Anterior cingulate cortex (tissue), 58 donors: ENCODE data around the gene CTBP2.

Source experiments
- DNase-seq, 58 donors: peaks; one replicate each; lab custom pipeline; 2025; lab: John Stamatoyannopoulos, UW

The CTBP2 gene

GRCh38 chr10:125033146-125033924 is 127.0 kb downstream of the CTBP2 start:
- DNase-seq: no peak

DNA sequence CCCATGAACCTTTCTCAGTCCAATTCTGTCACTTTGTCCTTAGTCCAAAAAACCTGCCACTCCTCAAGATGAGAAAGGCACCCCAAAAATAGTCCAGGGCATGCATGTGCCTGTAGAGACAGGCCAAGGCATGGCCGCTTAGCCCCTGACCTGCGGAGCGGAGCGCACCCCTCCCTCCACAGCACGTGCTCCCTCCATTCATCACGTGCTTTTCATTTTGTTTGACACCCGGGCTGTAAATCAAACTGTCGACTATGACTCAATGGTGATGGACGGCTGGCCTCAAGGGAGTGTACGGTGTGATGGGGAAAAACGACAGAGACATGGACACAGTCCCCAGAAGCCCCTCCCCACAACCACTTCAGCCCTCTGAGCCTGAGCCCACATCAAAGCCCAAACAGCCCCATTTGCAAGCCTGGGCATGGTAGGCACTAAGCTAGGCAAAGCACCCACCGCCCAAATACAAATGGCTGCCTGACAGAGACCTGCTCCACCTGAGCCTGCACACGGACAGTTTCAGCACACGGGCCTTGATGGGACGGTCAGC is 127.8 kb downstream of the CTBP2 start:
- no peak for DNase-seq

- DNase-seq: no peak
Observed at GRCh38 chr10:125030567-125031197, 129.7 kb downstream of the CTBP2 start.

- no peak for DNase-seq
Observed at GRCh38 chr10:125029584-125030242, 130.7 kb downstream of the CTBP2 start.

GRCh38 chr10:125027871-125028869 is 132.2 kb downstream of the CTBP2 start:
- peak in 3 of 58 donors; percentile 14 to 25 (median 19) for DNase-seq

GRCh38 chr10:125026974-125027735 is 133.2 kb downstream of the CTBP2 start:
- DNase-seq: no peak

- DNase-seq: no peak
Observed at GRCh38 chr10:125026036-125026931, 134.1 kb downstream of the CTBP2 start.

- no peak for DNase-seq
Observed at GRCh38 chr10:125025341-125025740, 135.0 kb downstream of the CTBP2 start.

DNA sequence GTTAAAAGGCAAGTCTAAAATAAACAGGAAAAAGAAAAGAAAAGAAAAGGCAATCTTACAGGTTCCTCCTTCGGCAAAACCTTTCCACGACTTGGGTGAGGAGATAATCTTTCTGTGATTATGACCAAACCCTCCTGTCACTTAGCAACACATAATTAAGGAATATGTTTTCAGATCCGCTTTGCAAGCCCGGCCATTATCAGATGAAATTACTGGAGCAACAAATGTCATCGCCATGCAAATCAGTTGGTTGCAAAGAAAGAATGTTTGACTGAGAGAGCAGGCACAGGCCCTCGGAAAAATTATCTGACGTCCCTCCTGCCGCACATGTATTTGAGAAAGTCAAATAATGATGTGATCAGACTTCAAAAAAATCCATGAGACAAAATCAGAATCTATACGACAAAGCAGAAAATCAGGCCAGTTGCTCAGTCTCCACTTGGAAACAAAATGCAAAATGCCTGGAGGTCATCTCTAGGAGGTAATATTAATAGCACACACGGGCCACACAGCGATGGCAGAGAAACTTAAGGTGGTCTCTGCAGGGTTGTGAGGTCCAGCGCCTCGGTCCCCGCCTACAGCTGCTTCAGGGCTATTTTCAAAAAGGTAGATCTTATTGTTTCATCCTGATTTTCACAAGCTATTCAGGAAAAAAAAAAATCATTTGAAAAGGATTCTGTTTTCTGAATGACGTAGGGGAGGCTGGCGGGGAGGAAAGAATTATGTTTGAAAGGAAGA is 135.7 kb downstream of the CTBP2 start:
- no peak for DNase-seq

DNA sequence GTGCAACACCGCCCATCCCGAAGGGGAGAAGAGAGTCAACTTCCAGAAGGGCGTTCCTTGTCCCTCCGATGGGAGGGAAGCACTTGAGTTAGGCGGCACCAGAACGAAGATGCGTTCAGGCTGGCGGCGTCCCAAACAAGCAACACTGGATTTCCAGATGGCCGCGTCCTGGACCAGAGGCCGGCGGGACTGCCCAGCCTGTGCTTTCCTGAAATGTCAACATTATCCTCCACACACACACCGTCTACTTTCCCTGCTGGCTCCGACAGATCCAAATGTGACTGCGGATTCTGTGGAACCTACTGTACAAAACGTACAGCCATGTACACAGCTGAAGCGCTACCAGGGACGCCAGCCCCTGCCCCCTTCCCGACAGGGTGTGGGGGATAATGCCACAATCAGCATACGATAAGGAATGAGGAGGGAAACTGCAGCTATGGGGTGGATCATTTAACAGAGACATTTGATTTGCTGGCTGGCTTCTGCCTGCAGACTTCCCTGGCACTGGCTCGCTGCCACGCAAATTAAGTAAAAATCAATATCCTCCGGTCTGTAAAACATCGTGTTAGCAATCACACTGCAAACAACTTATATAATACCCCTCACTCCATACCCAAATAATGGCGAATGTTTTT is 136.4 kb downstream of the CTBP2 start:
- DNase-seq: peak in 26 of 58 donors; percentile 15 to 61 (median 41)

DNA sequence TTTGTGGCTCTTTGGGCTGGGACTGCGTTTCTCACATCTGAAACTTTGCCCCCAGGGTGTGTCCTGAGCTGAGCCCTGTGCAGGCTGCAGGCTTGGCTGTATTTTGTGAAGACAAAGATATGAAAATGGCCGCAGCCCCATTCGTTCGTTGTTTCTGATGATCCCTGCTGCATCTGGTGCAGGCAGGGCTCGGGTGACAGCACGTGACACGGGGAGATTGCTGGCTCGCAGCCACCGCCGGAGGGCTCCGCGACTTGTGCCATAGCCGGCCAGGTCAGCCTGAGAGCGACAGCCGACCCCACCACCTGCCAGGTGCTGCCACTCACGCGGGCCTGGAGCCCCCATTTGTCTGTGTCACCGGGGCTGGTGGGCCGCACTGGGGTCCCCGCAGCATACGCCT is 137.1 kb downstream of the CTBP2 start:
- DNase-seq: peak in 10 of 58 donors; percentile 23 to 63 (median 40)

- DNase-seq: no peak
Observed at GRCh38 chr10:125022671-125023070, 137.7 kb downstream of the CTBP2 start.

GRCh38 chr10:125021686-125022344 is 138.5 kb downstream of the CTBP2 start:
- no peak for DNase-seq

- no peak for DNase-seq
Observed at GRCh38 chr10:125020871-125021270, 139.5 kb downstream of the CTBP2 start.

DNA sequence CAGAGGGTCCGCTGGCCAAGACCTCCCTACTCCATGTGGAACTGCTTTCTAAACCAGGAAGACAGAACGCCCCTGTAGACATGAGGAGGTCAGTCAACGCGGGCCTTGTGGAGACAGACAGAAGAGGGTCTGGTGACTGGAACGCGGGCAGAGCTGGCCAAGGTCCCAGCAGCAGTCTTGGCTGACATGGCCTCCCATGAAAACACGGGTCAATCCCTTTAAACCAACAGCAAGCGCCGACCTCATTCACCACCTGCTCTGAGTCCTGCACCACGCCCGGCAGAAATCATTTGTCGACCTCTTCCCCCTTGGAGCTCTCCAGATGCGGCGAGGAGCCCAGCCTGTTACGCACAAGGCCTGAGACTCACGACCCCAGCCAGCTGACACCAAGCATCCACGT is 140.0 kb downstream of the CTBP2 start:
- DNase-seq: no peak

- peak in 1 of 58 donors; percentile 31 for DNase-seq
Observed at GRCh38 chr10:125018576-125019143, 141.7 kb downstream of the CTBP2 start.
